Mesangial cell (primary cell): Measurements from ENCODE around the gene EIF2AK3. TPM values are rescaled to one million over a fixed set of nuclear protein-coding genes. Genes with fewer than 3 reads are reported as not detected.

Experiments used
- total RNA-seq: library from RNA; depleted of rRNA; stranded (reverse); fragments of >200 nt; gene quantifications from 2 replicates; pipeline ENCODE4 v1.2.3, GENCODE V29; 2015

The EIF2AK3 gene
- 7.2 and 7.8 TPM in 2 replicates for total RNA-seq

GRCh38 chr2:88627055-88627855 lies at the start of gene EIF2AK3:
Gene EIF2AK3, minus strand, starts transcription at chr2:88627464. Its CDS starts 190 bp downstream, at chr2:88627274.

Other genes with a start within 250 kb of the EIF2AK3 start
- not detected in 2 replicates for gene FOXI3, start 174.8 kb downstream of the EIF2AK3 start, total RNA-seq
- gene RPIA, start 64.2 kb upstream of the EIF2AK3 start, total RNA-seq, result 8.3 and 10.9 TPM in 2 replicates